OCI-LY7 (cell line): ENCODE measurements around the gene IMPA2. TPM values are rescaled to one million over a fixed set of nuclear protein-coding genes. Genes with fewer than 3 reads are reported as not detected.
"Not testable (repeated sequence)": the region's sequence is repeated elsewhere in the genome, so short reads cannot be mapped to it uniquely, and the experiment has no call there.

Experiments
- BruUV-seq: library from RNA; stranded (reverse); fragments of 400-500 nt; replicated peaks from 2 replicates; lab custom pipeline; 2021; lab: Mats Ljungman, UMichigan
- CTCF ChIA-PET: fragments of 300-600 bp; sonication (Branson Sonifier 250); formaldehyde crosslinking; loops from one replicate; lab custom pipeline; 2022; ENCODE audit warnings: antibody characterized with exemption; ENCODE audit not compliant: unreplicated experiment; lab: Charles Lee
- POLR2A ChIA-PET: fragments of 300-600 bp; sonication (Branson Sonifier 250); formaldehyde crosslinking; loops from one replicate; lab custom pipeline; 2022; ENCODE audit warnings: antibody characterized with exemption; lab: Charles Lee
- DNase-seq: peaks from one replicate; pipeline ENCODE4 v3.0.0-alpha.2; 2015; ENCODE audit warnings: low spot score
- H2AFZ ChIP-seq: fragments of 200-600 bp; sonication (generic), shearing (Covaris generic); 2 replicates; pipeline ENCODE4 v1.6.1; 2014; ENCODE audit warnings: mild to moderate bottlenecking, antibody characterized with exemption, low read length, moderate library complexity
- H3K27ac ChIP-seq: fragments of 200-600 bp; sonication (generic); 2 replicates; pipeline ENCODE4 v1.5.1; 2014; ENCODE audit warnings: mixed run types, low read depth, mild to moderate bottlenecking, moderate library complexity, low read length, inconsistent platforms; ENCODE audit not compliant: poor library complexity, severe bottlenecking
- H3K36me3 ChIP-seq: fragments of 200-600 bp; sonication (generic); 2 replicates; pipeline ENCODE4 v1.6.1; 2014; ENCODE audit warnings: mild to moderate bottlenecking, antibody characterized with exemption, low read length, moderate library complexity, mixed read lengths; ENCODE audit not compliant: insufficient read depth
- H3K4me1 ChIP-seq: fragments of 200-600 bp; sonication (generic); 2 replicates; pipeline ENCODE4 v1.5.1; 2014; ENCODE audit warnings: mild to moderate bottlenecking, low read length; ENCODE audit not compliant: insufficient read depth, poor library complexity, severe bottlenecking
- H3K4me2 ChIP-seq: fragments of 200-600 bp; sonication (generic); 2 replicates; pipeline ENCODE4 v1.6.1; 2014; ENCODE audit warnings: mild to moderate bottlenecking, low read length
- H3K4me3 ChIP-seq: fragments of 200-600 bp; sonication (generic); 2 replicates; pipeline ENCODE4 v1.5.1; 2014; ENCODE audit warnings: mild to moderate bottlenecking, low read depth, low read length; ENCODE audit not compliant: poor library complexity, severe bottlenecking
- H3K79me2 ChIP-seq: fragments of 200-600 bp; sonication (generic); 2 replicates; pipeline ENCODE4 v1.6.1; 2016; ENCODE audit warnings: low read depth, mild to moderate bottlenecking, low read length, moderate library complexity, mixed read lengths; ENCODE audit not compliant: insufficient read depth
- H3K9me2 ChIP-seq: fragments of 200-600 bp; sonication (generic); 2 replicates; pipeline ENCODE4 v1.6.1; 2016; ENCODE audit warnings: mild to moderate bottlenecking, low read length, mixed read lengths; ENCODE audit not compliant: insufficient read depth
- H3K9me3 ChIP-seq: fragments of 200-600 bp; sonication (generic); 2 replicates; pipeline ENCODE4 v1.6.1; 2014; ENCODE audit warnings: mild to moderate bottlenecking, mixed run types, low read length, mixed read lengths
- H4K20me1 ChIP-seq: fragments of 200-600 bp; sonication (generic); 2 replicates; pipeline ENCODE4 v1.6.1; 2014; ENCODE audit warnings: mild to moderate bottlenecking, antibody characterized with exemption, low read length, moderate library complexity, mixed read lengths; ENCODE audit not compliant: insufficient read depth
- EZH2phosphoT487 ChIP-seq: fragments of 200-600 bp; sonication (generic); IDR thresholded peaks from 2 replicates; pipeline ENCODE4 v1.6.1; 2018; ENCODE audit warnings: low read depth, borderline replicate concordance, mild to moderate bottlenecking, mixed run types, antibody characterized with exemption, low read length, moderate library complexity, mixed read lengths
- intact Hi-C: fragments of 100-400 bp; cut with micrococcal nuclease; formaldehyde crosslinking; loops from one replicate; pipeline ENCODE4 v1.10.0; 2022; ENCODE audit not compliant: unreplicated experiment
- total RNA-seq, 2 experiments: library from RNA; depleted of rRNA in 1 of 2; stranded (reverse); fragments of >200 nt in 1 of 2; shearing (Covaris generic) in 1 of 2; gene quantifications; 2 replicates each; pipeline ENCODE4 v1.2.3, GENCODE V29; 2014 to 2022
- TF ChIP-seq, protein P1 (sequence below): fragments of 200-600 bp; sonication (generic); conservative IDR thresholded peaks from 2 replicates; pipeline ENCODE4 v1.5.1; 2014; ENCODE audit warnings: mild to moderate bottlenecking, antibody characterized with exemption, low read length, moderate library complexity, mixed read lengths

The IMPA2 gene
- total RNA-seq, 2 experiments from 2014 or later = 51.9 to 59.0 TPM

DNA sequence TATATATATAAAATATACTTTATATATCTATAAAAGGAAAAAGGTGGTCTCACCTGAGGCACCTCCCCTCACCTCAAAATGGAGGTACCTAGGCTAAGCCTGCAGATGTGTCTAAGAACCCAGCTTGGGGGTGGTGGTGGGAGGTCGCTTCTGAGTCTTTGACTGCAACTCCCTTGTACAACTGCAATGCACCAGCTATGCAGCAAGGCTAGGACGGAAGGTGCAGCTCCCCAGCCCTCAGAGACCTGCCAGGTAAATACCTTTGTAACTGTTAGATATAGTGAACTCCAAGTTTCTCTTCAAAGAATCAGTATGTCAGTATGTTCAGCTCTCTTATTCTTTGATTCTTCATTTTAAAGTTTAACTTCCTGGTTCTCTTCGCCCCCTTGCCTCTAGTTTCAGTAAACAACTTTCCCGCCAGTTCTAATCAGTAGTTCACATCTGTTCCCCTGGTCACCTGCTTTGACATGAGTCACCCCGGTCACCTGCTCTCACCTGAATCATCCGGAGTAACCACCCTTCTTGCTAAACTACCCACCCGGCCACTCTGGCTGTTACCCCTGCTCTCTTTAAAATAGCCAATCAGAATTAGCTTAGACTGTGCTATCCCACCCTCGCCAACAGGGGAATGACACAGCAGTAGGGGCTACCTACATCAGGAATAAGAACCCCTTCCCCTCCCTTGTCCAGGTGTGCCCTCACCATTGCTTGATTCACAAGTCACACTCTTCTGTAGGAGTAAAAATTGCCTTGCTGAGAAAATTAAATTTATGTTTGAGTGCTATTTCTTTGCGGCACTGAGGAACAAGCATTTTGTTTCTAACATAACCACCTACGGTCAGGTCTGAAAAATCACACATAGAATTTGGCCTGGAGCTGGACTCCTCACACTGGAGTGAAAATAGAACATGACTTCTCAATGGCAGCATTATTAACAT lies 24.7 kb upstream of the IMPA2 start:
- Histone ChIP-seq H2AFZ (no peak overlapping the region), H4K20me1 (no peaks in the 10 kb centered on the region), H3K9me3 (no peaks in the 10 kb centered on the region), H3K36me3 (no peaks in the 10 kb centered on the region), H3K9me2 (no peaks in the 10 kb centered on the region), H3K27ac (no peak overlapping the region), H3K4me2 (no peak overlapping the region), H3K4me1 (no peaks in the 10 kb centered on the region), H3K4me3 (no peak overlapping the region), H3K79me2 (no peaks in the 10 kb centered on the region)
- no TSS peak for BruUV-seq
- intact Hi-C loops = no loop called here
- TF ChIP-seq, protein P1, sequence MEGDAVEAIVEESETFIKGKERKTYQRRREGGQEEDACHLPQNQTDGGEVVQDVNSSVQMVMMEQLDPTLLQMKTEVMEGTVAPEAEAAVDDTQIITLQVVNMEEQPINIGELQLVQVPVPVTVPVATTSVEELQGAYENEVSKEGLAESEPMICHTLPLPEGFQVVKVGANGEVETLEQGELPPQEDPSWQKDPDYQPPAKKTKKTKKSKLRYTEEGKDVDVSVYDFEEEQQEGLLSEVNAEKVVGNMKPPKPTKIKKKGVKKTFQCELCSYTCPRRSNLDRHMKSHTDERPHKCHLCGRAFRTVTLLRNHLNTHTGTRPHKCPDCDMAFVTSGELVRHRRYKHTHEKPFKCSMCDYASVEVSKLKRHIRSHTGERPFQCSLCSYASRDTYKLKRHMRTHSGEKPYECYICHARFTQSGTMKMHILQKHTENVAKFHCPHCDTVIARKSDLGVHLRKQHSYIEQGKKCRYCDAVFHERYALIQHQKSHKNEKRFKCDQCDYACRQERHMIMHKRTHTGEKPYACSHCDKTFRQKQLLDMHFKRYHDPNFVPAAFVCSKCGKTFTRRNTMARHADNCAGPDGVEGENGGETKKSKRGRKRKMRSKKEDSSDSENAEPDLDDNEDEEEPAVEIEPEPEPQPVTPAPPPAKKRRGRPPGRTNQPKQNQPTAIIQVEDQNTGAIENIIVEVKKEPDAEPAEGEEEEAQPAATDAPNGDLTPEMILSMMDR = no peak
- no peak for TF ChIP-seq EZH2phosphoT487
- CTCF ChIA-PET = no interaction called here
- POLR2A ChIA-PET = interaction anchor here (1.3 kb wide), 1 partner anchor 24 kb away, joined by 5 read pairs; no protein-coding TSS in a partner anchor
- no peak for DNase-seq

DNA sequence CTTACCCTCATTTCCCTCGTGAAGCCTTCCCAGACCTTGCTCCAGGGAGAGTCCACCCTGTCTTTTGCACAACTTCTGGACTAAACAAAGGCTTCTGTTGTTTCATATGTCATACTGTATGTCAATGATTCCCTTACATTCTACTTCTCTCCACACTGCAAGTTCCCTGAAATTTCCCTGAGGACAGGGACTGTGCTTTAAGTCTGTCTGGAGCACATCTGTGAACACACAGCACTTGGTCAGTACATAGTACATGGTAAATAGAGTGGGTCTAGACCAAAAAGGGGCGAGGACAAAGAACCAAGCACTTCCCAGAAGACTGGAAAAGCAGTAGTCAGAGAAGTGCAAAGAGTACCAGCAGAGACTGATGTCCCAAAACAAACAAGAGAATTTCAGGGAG lies 23.7 kb upstream of the IMPA2 start:
- Histone ChIP-seq H3K9me2 (no peaks in the 10 kb centered on the region), H3K27ac (no peak overlapping the region), H3K4me2 (no peak overlapping the region), H3K4me1 (no peaks in the 10 kb centered on the region), H4K20me1 (no peaks in the 10 kb centered on the region), H2AFZ (no peak overlapping the region), H3K4me3 (no peak overlapping the region), H3K9me3 (no peaks in the 10 kb centered on the region), H3K36me3 (no peaks in the 10 kb centered on the region), H3K79me2 (no peaks in the 10 kb centered on the region)
- intact Hi-C loops = no loop called here
- DNase-seq = no peak
- POLR2A ChIA-PET = interaction anchor here (0.6 to 1.3 kb wide), 2 partner anchors 18 to 23 kb away, joined by 4 to 5 read pairs; no protein-coding TSS in a partner anchor
- no TSS peak for BruUV-seq
- CTCF ChIA-PET = no interaction called here
- TF ChIP-seq EZH2phosphoT487 = no peak
- TF ChIP-seq, protein P1 = no peak

GRCh38 chr18:11959651-11960050 lies 21.7 kb upstream of the IMPA2 start:
- H3K9me3 ChIP-seq, CTCF ChIA-PET, intact Hi-C loops, H3K27ac ChIP-seq, H3K79me2 ChIP-seq, H3K4me1 ChIP-seq, H3K9me2 ChIP-seq, H3K4me2 ChIP-seq, H3K36me3 ChIP-seq, H3K4me3 ChIP-seq, BruUV-seq, DNase-seq, POLR2A ChIA-PET, H2AFZ ChIP-seq, H4K20me1 ChIP-seq: not testable (repeated sequence)
